Suppressor macrophage (primary cell): ENCODE measurements around the gene KIF26A.

ENCODE experiments used
- DNase-seq, 4 experiments: peaks; one replicate each; pipeline ENCODE4 v3.0.0-alpha.2; 2020 to 2022

KIF26A gene

DNA sequence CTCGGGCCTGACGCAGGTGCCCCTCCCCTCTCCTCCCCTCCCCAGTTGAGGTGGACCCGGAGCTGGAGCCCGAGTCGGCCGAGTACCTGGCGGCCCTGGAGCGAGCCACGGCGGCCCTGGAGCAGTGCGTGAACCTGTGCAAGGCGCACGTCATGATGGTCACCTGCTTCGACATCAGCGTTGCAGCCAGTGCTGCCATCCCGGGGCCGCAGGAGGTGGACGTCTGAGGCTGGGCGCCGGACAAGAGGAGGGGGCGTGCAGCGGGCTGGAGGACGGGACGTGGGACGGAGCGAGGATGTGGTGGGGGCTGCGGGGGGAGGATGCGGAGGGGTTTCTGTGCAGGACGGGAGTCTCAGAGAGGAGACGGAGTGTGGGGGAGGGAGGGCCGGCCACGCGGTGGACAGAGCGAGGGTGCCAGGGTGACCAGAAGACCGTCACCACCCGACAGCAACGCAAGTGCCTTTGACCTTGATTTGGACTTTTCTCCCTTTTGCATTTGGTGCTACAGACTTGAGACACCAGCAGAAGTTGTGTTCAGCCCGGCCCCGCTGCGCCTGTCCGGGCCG lies 41.3 kb downstream of the KIF26A start:
- DNase-seq: no peak

DNA sequence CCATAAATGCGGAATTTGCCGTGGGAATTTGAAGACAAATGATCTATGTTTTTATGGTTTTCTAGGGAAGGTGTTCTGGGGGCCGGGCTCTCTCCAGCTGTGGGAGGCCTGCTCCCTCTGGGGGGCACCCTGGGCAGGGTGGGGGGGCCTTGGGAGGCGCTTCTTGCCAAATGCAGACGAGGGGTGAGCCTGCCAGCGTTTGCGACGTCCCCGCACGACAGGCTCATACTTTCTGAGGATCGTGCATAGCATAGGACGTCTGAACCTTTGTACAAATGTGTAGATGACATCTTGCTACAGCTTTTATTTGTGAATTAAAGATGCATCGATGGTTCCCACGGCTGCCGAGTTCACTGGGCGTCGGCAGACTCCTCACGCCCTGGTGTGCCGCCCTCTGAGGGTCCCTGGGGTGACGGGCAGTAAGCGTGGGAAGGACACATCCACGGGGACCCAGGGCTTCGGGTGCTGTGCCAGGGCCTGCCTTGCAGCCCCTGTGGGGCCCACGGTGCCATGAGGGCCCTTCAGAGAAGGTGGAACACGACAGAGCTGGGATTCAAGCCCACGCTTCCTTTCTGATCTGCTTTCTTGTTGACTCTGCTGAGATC lies 42.3 kb downstream of the KIF26A start:
- DNase-seq: no peak

DNA sequence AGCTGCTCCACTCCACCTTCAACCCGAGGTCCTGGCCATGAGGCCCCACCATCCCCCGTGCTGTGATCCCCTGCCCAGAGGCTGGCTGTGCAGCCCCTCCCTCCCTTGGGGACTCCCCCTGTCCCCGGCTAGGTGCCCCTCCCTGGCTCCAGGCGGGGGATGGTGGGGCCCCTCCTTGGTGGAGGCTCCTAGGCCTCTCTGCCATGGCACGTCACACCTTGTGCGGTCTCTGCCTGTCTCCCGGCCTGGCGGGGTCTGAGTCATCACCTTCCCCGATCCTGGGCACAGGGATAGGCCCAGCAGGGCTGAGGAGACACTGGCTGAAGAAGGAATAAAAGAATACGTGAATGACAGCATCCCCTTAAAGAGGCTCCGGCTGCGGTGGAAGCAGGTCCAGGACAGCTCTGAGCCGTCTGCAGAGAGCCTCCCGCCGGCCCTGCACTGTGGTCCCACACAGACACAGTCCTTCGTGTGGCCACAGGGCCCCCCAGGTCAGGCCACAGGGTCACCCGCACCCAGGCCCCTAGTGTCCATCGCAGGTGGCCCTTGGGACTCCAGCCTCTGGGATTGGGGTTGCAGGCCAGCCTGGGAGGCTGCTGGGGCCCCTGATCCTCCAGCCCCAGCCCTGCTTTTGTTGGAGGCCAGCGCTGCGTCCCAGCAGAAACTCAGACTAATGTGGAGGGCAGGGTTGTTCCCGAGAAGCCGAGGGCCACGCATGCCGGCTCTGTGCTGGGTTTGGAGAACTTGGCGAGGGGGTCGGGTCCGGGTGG lies 43.6 kb downstream of the KIF26A start:
- DNase-seq: no peak

DNA sequence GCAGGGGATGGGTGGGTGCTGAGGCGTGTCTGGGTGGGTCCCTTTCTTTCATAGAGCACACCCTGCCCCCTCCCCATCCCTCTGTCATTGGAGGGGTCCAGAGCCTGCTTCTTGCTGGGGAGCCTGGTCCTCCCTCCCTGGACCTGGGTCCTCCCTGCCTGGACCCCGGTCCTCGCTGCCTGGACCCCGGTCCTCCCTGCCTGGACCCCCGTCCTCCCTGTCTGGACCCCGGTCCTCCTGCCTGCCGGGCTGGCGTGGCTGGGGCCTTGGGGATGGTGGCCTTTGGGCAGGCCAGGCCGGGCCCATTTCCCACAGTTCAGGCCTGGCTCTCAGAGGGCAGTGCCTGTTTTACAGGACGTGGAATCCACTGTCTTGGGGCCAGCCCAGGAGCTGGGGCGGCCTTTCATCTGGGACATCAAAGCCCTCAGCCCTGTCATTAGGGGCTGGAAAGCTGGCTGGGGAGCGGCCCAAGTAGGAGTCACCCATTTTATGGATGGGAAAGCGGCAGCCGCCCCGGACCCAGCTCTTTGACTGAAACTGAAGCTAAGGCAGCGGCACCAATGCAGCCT lies 44.6 kb downstream of the KIF26A start:
- DNase-seq: no peak

DNA sequence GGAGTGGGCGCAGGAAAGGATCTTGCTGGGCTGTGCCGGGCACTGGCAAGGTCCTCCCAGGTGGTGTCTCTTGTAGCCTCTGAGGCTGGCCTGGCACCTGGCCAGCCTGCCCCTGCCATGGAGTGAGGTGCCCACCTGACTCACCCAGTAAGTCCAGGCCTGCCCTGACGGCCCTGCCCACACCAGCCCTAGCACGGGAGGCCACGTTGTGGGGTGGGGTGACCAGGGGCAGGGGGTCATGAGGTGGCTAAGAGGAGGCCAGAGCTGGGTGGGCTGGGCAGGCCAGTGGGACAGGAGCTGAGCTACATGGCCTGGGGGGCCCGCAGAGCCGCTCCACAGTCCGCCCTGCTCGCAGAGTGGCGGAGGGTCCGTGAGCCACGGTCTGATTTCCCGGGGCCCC lies 45.4 kb downstream of the KIF26A start:
- DNase-seq: no peak

DNA sequence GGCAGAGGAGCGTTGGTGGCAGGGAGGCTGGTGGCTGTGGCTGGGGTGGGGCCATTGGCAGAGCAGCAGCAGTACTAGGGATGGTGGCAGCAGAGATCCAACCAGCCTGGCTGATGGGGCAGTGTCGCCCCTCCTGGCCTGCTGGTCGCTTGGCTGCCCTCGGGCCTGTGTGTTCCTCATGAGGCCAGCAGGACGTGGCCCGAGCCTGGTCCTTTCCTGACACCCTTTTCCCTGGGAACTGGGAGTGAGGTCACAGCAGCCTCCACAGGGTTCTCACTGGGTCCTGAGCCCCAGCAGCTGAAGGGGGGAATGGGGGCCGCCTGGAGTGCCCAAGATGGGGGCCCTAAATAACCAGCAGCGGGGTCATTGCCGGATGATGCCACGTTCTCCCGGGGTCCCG lies 46.1 kb downstream of the KIF26A start:
- no peak for DNase-seq

DNA sequence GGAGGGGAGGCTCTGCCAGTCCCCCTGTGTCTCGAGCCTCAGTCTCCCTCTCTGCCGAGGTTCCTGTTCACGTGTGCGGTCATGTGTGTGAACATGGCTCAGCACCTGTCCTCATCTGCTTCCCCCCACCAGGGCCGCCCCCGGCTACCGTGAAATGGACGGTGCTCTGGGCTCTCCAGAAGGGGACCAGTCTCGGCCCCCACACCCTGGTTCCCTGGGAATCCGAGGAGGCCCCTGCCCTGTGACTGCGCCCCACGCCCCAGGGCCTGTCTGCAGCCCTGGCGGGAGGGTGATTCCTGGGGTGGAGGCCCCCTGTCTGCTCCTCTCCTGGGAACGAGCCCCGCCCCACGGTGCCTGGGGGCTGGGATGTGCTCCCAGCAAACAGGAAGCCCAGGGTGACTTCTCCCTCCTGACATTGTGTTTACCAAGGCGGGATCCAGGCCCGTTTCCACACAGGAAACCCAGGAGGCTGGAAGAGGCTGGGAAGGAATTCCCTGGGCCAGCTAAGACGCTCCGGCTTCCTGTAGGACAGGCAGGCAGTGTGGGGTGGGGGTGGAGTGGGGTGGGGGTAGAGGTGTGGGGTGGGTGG lies 46.6 kb downstream of the KIF26A start:
- DNase-seq: no peak

DNA sequence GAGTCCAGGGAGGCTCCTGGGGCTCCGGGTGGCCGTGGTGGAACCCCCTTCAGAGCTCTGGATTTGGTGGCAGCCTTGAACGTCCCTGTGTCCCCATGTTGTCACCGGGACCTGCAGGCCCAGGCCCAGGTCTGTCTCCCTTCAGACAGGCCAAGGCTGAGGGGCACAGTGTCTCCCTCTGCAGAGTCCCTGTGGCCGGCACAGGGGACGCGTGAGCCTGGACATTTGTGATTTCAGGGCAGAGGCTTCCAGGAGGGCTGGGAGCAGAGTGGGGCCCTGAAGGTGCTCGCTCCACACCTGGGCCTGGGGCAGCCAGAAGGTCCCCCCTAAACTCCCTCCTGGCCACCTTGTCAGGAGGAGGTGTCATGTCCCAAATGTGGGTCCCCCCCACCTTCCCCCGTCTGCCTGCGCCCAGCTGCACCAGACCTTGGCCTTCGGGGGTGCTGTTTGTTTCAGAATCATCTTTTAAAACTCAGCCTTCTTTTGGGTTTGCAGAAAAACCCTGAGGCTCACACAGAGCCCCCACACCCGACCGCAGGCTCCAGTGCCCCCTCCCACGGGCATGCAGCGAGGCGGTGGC lies 47.6 kb downstream of the KIF26A start:
- DNase-seq: no peak

DNA sequence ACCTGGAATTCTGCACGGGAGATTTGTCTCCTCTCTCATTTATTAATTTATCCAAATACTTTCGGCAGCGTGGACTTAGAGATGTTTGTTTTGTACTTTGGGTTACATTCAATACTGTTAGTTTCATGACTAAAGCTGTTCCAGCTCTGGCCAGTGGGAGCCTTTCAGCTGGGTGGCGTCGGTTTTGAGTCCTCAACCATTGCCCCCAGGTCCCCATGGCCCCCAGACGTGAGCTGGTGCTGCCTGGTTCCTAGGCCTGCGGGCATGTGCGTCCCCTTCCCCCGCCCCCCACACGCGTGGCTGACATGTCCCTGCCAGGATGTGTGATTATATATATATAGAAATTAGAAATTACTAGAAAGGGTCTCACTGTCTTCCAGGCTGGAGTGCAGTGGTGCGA lies 48.2 kb downstream of the KIF26A start:
- no peak for DNase-seq

DNA sequence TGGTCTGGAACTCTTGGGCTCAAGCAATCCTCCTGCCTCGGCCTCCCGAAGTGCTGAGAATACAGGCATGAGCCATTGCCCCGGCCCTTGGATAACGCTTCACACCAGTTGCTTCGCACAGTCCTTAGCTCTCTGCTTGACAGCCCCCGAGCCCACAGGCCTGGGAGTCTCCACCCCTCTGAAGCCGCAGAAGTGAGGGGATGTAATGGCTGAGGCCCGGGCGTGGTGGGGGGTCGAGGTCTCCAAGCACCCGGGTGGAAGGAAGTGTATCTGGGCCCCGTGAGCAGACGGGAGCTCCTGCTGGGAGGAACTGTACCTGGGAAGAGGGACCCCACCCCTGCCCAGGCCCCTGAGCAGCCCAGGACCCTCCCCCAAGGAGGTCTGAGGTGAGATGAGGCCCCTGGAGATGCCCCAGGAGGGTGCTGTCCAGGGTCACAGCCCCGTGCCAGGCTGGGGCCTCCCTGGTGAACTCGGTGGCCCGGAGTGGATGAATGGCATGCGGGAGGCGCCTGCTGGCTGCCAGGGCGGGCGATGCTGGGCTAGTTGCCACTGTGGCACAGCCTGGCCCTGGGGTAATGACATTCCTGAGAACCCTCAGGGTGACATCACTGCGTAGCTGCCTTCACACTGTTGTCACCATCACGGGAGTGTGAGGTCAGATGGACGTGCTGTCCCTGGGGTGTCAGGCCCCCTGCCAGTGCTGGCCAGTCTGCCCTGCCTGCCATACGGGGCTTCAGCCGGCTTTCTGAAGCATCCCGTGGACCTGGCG lies 48.9 kb downstream of the KIF26A start:
- DNase-seq: no peak

DNA sequence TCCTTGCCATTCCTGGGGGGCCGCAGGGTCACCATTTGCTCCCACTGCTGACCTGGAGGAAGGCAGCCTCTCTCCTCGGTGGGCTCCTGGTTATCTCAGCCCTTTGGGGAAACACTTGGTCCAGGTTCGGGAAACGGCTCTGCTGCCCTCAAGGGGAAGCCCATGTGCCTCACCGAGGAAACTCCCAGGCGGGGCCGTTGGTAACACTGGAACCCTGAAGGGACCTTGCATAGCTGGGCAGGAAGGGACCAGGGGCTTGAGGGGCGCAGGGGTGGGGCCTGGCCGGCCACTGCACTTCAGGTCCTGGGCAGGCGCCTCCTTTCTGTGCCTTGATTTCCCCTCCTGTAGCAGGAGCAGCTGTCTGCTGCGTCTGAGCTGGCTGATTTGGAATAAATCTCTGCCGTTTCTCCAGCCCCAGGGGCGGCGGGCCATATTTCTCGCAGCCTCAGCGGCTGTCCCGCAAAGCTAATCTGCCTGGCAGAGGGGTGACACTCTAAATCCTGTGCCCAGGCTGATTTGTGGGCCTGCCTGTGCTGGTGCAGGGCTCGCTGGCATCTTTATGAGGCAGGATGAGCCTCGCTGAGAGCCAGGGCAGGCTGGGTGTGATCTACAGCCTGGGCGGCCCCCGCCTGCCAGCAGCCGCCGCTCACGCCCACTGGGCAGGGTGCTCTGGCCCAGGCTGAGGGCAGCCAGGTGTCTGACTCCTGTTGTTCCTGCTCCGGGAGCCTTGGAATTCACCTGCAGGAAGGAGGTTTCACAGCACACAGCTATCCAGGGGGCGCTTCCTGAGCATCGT lies 49.7 kb downstream of the KIF26A start:
- no peak for DNase-seq

DNA sequence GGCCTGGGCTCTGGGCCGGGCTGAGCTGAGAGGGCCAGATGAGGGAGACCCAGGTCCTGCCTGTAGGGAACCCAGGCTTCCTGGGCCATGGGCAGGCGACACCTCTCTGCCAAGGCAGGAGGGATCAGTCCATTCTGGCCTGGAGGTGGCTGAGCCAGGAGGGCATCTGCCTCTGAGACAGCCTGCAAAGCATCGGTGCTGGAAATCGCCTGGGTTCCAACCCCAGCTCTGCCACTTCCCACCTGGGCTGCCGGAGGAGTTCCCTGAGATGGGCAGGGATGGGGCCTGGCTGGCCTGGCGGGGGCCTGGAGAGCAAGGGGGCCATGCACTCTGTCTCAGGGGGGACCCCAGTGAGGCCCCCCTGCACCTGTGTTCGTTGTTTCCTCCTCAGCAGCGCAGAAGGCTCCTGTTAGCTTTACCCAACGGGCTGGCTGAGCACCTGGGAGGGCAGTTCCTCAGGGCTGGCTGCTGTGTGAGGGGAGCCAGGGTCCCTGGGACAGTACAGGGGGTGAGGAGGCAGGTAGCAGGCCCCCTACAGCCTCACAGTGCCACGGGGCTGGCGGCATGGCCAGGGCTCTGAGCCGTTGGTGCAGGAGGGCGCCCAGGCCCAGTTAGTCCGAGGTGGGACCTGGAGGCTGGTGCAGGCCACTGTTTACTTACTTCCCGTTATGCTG lies 50.5 kb downstream of the KIF26A start:
- no peak for DNase-seq

DNA sequence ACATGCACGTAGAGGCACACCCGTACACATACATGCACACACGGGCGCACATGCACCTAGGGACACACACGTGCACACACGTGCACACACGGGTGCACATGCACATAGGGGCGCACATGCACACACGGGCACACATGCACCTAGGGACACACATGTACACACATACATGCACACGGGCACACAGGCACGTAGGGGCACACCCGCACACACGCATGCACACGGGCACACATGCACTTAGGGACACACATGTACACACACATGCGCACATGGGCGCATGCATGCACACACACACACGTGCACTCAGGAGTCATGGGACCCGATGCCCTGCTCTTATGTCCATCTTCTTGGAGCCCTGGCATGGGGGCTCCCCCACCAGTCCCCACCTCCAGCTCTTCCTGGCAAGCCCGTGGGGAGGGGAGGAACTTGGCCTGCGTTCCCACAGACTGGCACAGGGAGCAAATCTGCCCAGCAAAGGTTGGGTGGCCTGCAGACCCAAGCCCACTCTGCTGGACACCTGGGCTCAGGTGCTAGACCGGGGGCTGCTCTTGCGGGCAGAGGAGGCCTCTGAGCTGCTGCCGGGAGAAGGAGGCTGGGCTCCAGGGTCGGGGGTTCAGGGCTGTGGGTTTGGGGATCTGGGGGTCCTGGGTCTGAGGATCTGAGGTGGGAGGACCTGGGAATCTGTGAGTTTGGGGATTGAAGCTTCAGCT lies 51.4 kb downstream of the KIF26A start:
- no peak for DNase-seq

DNA sequence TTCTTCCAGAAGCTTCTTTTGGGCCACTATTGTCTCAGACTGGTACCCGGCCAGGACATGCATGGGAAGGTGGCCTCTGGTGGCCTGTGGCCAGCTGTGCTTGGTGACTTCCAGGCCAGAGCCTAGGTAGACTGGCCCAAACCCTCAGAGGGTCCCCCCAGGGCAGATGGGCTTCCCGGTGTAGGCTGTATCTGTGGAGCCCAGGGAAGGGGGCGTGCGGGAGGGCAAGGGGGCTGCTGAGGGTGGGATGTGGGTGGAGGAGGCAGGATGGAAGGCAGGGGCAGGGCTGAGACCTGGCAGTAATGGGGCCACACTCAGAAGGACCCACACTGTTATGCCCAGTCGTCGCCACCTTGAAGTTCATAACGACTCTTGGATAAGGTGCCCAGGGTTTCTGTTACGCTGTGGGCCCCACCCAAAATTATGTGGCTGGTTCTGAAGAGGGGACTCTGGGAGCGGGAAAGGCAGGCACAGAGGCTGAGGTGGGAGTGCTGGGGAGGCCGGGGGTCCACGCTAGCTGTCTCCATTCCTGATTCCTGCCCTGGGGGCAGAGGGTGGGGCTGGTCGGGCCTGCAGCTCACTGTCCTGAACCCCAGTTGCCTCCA lies 52.1 kb downstream of the KIF26A start:
- no peak for DNase-seq

DNA sequence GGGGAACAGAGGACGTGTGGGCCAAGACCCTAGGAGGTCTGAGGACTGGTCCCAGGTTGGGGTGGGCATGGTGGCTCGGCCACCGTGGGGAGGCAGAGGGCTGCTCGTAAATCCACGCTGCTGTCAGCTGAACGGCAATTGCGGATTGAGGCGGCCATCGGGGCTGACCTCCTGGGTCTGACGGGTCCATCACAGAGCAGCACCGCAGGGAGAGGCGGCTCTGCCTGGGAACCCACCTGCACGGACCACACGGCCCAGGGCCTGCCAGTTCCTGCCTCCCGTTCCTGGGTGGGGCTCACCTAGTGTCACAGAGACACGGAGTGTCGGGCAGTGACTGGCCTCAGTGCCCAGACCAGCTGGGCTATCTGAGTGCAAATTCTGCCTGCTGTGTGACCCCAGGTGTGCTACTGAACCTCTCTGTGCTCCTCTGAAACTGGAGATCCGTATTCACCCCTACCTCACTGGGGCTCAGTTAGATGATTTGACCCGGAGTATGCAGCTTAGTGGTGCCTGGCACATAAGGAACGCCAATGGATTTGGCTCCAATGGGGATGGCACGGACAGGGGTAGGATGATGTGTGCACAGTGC lies 53.1 kb downstream of the KIF26A start:
- DNase-seq: no peak

DNA sequence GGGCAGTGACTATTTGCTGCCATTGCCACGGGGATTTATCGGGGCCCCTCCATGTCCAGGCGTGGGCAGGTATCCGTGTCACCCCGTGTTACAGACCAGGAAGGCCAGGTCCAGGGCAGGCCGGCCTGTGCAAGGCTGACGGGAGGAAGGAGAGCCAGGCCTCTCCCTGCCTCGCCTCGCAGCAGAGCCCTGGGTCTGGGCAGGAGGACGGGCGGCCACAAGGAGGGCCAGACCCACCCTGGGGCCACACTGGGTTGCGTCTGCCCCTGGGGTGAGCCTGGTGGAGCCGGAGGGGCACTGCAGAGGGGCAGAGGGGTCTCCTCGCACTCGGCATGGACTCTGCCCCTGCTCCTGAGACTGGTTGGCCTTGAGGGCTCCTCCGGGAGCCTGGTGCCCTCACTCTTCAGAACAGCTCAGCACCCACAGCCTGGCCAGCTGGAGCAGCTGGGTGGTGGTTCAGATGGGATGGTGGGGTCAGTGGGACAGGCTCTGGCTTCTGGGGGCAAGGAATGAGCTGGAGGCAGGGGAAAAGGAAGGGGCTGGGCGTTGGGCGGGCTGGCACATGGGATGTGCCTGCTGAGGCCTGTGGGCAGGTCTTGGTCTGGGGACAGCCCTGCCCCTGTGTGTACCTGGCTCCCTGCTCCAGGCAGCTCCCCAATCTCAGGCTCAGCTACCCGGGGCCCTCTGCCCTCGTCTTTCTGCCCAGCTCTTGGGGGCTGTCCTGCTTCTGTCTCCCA lies 53.9 kb downstream of the KIF26A start:
- DNase-seq: no peak

DNA sequence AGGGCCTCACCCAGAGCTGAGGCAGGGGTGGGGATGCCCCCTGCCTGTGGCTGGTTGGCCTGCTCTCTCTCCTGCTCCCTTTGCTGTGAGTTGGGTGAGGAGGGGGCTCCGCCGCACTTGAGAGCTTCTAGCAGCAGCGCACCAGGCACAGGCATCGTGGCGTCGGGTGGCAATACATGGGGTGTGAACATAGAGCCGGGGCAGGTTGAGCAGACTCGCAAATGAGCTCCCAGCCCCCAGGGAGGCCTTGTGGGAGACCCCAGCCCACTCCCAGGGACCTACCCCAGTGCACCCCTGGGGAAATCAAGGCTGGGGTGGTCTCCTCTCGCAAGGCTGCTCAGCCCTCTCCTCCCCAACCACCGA lies 54.5 kb downstream of the KIF26A start:
- no peak for DNase-seq

DNA sequence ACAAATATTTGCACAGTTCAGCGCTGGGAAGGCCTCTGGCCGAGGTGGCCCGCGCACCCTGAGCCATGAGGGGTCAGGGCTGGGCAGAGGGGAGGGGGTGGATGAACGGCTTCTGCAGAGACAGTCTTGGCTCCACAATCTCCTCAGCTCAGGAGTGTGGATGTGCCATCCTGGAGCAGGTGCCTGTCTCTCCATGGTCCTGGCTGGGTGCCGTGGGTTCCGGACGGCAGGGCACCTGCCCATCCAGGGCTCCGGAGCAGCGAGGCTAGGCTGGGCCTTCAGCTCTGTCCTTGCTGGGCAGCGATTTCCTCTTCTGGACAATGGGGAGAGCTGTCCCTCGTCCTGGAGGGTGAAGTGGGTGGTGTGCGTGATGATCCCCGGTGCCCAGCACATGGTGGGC lies 55.6 kb downstream of the KIF26A start:
- no peak for DNase-seq

DNA sequence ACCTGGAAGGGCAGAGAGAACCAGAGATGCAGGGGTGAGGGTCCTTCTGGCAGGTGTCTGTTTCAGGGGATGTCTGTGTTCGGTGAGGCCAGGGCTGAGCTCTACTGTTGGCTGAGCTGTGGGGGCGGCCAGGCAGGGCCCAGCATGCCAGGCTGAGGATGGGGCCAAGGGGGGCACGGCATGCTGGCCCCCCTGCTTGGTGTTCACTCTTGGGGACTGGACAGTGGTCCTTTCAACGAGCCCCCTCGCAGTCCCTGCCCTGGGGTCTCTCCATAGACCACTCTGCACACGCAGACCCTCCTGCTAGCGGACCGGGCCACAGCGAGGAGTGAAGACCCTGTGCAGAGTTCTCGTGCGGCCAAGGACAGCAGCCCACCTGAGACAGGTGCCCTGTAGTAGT lies 56.3 kb downstream of the KIF26A start:
- no peak for DNase-seq
